Sigmoid colon (tissue), 7 donors: Measurements from ENCODE around the gene MICAL2. TPM values are rescaled to one million over a fixed set of nuclear protein-coding genes. Genes with fewer than 3 reads are reported as not detected.

Source experiments
- DNase-seq: peaks from one replicate; pipeline ENCODE4 v3.0.0-alpha.2; 2019
- H3K27ac ChIP-seq, 4 donors: fragments of 200-600 bp; sonication (generic); one replicate each; pipeline ENCODE4 v1.5.1; 2016 to 2019; ENCODE audit warnings: mild to moderate bottlenecking in 1 of 4
- H3K27me3 ChIP-seq, 3 donors: fragments of 200-600 bp; sonication (generic); one replicate each; pipeline ENCODE4 v1.5.1; 2019; ENCODE audit warnings: mild to moderate bottlenecking in 1 of 3
- H3K36me3 ChIP-seq, 4 donors: fragments of 200-600 bp; sonication (generic); one replicate each; pipeline ENCODE4 v1.5.1; 2016 to 2019
- H3K4me1 ChIP-seq, 4 donors: fragments of 200-600 bp; sonication (generic); one replicate each; pipeline ENCODE4 v1.5.1; 2017 to 2019
- H3K4me3 ChIP-seq, 4 donors: fragments of 200-600 bp; sonication (generic); one replicate each; pipeline ENCODE4 v1.5.1; 2017 to 2019; ENCODE audit warnings: mild to moderate bottlenecking in 2 of 4, moderate library complexity in 1 of 4
- H3K9me3 ChIP-seq, 4 donors: fragments of 200-600 bp in 3 of 4; sonication (generic) in 3 of 4; one replicate each; pipeline versions ENCODE4 v1.5.1 to v1.6.1; 2013 to 2019
- CTCF ChIP-seq, 4 experiments: fragments of 450-650 bp in 3 of 4; fragments of 200-600 bp in 1 of 4; IDR thresholded peaks; one replicate each; pipeline ENCODE4 v1.5.1; 2016 to 2019; ENCODE audit warnings: antibody characterized with exemption in 4 of 4, mild to moderate bottlenecking in 3 of 4, moderate library complexity in 2 of 4
- EP300 ChIP-seq, 4 donors: sonication (generic); formaldehyde crosslinking; IDR thresholded peaks; one replicate each; pipeline ENCODE4 v1.6.1; 2017; ENCODE audit warnings: antibody characterized with exemption in 4 of 4
- POLR2A ChIP-seq, 2 donors: fragments of 450-650 bp; IDR thresholded peaks; one replicate each; pipeline ENCODE4 v1.6.1; 2016; ENCODE audit warnings: antibody characterized with exemption in 2 of 2, mild to moderate bottlenecking in 2 of 2, moderate library complexity in 2 of 2
- POLR2AphosphoS5 ChIP-seq, 4 donors: sonication (generic); formaldehyde crosslinking; IDR thresholded peaks; one replicate each; pipeline ENCODE4 v1.6.1; 2017; ENCODE audit warnings: antibody characterized with exemption in 4 of 4
- WGBS, 2 donors: extraction: QIAGEN DNeasy Blood & Tissue Kit; methylation state at CpG; one replicate each; pipeline ENCODE4 v1.1.7; 2013; 5-methylcytosine and 5-hydroxymethylcytosine counted together
- intact Hi-C: fragments of 100-400 bp; cut with DNase I; formaldehyde crosslinking; loops from one replicate; pipeline ENCODE4 v1.15.1; 2023
- polyA plus RNA-seq, 3 donors: library from polyadenylated mRNA; stranded (reverse); fragments of 200-250 nt; gene quantifications; one replicate each; pipeline ENCODE4 v1.2.3, GENCODE V29; 2013
- total RNA-seq, 4 donors: library from RNA; depleted of rRNA; stranded (reverse); fragments of >200 nt; gene quantifications; one replicate each; pipeline ENCODE4 v1.1.0, GENCODE V29; 2016
- donor health status: healthy with polysubstance abuse.
- donor health status: Bipolar disorder and iron deficiency.
- donor health status: healthy.

The MICAL2 gene
- total and polyA plus RNA-seq, 7 donors: 36.6 to 145 (median 115) TPM

- TF ChIP-seq EP300 (IDR thresholded peaks at IDR 0.05) (no peak), POLR2A (IDR thresholded peaks at IDR 0.05) (no peak), POLR2AphosphoS5 (IDR thresholded peaks at IDR 0.05) (no peak), CTCF (IDR thresholded peaks at IDR 0.05) (no peak)
- WGBS, 2 donors: 94 to 96% methylated on average over 1 of the region's 1 CpG
- peaks cover 0 to 90% (median 79%) of the 10 kb centered on the region in 4 donors for H3K4me1 ChIP-seq
- intact Hi-C loops: no loop called here
- H3K4me3 ChIP-seq: no peak overlapping the region
- H3K27ac ChIP-seq: peak overlapping the region; percentile 79 to 92 (median 88)
- H3K27me3 ChIP-seq: no peaks in the 10 kb centered on the region
- DNase-seq: no peak
- H3K36me3 ChIP-seq: no peaks in the 10 kb centered on the region
- no peaks in the 10 kb centered on the region for H3K9me3 ChIP-seq
These were observed 24.8 kb downstream of the MICAL2 start for GRCh38 chr11:12135185-12135584.

GRCh38 chr11:12137005-12137690 is 26.8 kb downstream of the MICAL2 start:
- WGBS, 2 donors: 28 to 67% methylated on average over 12 of the region's 12 CpGs
- Histone ChIP-seq H3K9me3 (no peaks in the 10 kb centered on the region), H3K4me3 (no peak overlapping the region), H3K27ac (peak overlapping the region; percentile 79 to 92 (median 88)), H3K36me3 (no peaks in the 10 kb centered on the region), H3K4me1 (peaks cover 0 to 94% (median 85%) of the 10 kb centered on the region in 4 donors), H3K27me3 (no peaks in the 10 kb centered on the region)
- intact Hi-C loops: no loop called here
- DNase-seq: peak; percentile 86
- TF ChIP-seq EP300 (IDR thresholded peaks at IDR 0.05) (peak in 1 of 4 donors; percentile 68), POLR2AphosphoS5 (IDR thresholded peaks at IDR 0.05) (peak in 3 of 4 donors; percentile 62 to 84 (median 83)), POLR2A (IDR thresholded peaks at IDR 0.05) (no peak)

- 71 to 78% methylated on average over 13 of the region's 13 CpGs for WGBS, 2 donors
- TF ChIP-seq POLR2AphosphoS5 (IDR thresholded peaks at IDR 0.05): peak in 1 of 4 donors; percentile 17
- TF ChIP-seq EP300 (IDR thresholded peaks at IDR 0.05): no peak
- TF ChIP-seq POLR2A (IDR thresholded peaks at IDR 0.05): no peak
- peak; percentile 65 for DNase-seq
- H3K4me3 ChIP-seq: no peak overlapping the region
- H3K4me1 ChIP-seq: peaks cover 0 to 94% (median 86%) of the 10 kb centered on the region in 4 donors
- H3K36me3 ChIP-seq: no peaks in the 10 kb centered on the region
- intact Hi-C loops: no loop called here
- H3K27me3 ChIP-seq: no peaks in the 10 kb centered on the region
- no peaks in the 10 kb centered on the region for H3K9me3 ChIP-seq
- H3K27ac ChIP-seq: peak overlapping the region; percentile 79 to 92 (median 88)
These were observed 27.7 kb downstream of the MICAL2 start for GRCh38 chr11:12137938-12138731.

- H3K27me3 ChIP-seq: no peaks in the 10 kb centered on the region
- TF ChIP-seq CTCF (IDR thresholded peaks at IDR 0.05): no peak
- no peak for TF ChIP-seq POLR2A (IDR thresholded peaks at IDR 0.05)
- peak in 2 of 4 donors; percentile 6 to 58 for TF ChIP-seq EP300 (IDR thresholded peaks at IDR 0.05)
- peak; percentile 40 to 80 (median 44) for TF ChIP-seq POLR2AphosphoS5 (IDR thresholded peaks at IDR 0.05)
- intact Hi-C loops: no loop called here
- no peaks in the 10 kb centered on the region for H3K9me3 ChIP-seq
- DNase-seq: peak; percentile 73
- H3K4me1 ChIP-seq: peaks cover 0 to 97% (median 93%) of the 10 kb centered on the region in 4 donors
- WGBS, 2 donors: 70 to 74% methylated on average over 12 of the region's 12 CpGs
- no peak overlapping the region for H3K4me3 ChIP-seq
- H3K27ac ChIP-seq: peak overlapping the region; percentile 79 to 92 (median 88)
- no peaks in the 10 kb centered on the region for H3K36me3 ChIP-seq
These were observed 28.9 kb downstream of the MICAL2 start for GRCh38 chr11:12139144-12139881.

- no peaks in the 10 kb centered on the region for H3K27me3 ChIP-seq
- H3K9me3 ChIP-seq: no peaks in the 10 kb centered on the region
- intact Hi-C loops: loop anchor here (2.0 kb wide), 1 partner anchor 19 kb away; no protein-coding TSS in a partner anchor
- 81 to 82% methylated on average over 3 of the region's 3 CpGs for WGBS, 2 donors
- TF ChIP-seq CTCF (IDR thresholded peaks at IDR 0.05): no peak
- TF ChIP-seq POLR2AphosphoS5 (IDR thresholded peaks at IDR 0.05): peak in 2 of 4 donors; percentile 41 to 55
- no peak for TF ChIP-seq POLR2A (IDR thresholded peaks at IDR 0.05)
- DNase-seq: no peak
- no peaks in the 10 kb centered on the region for H3K36me3 ChIP-seq
- H3K27ac ChIP-seq: peak overlapping the region; percentile 79 to 92 (median 88)
- H3K4me3 ChIP-seq: no peak overlapping the region
- peaks cover 0 to 98% (median 97%) of the 10 kb centered on the region in 4 donors for H3K4me1 ChIP-seq
These were observed 29.9 kb downstream of the MICAL2 start for GRCh38 chr11:12140186-12140793.
